Activated CD4-positive, alpha-beta T cell treated with anti-CD3 and anti-CD28 coated beads, Interleukin-2, Interleukin-6, amounts not matched to agents 100 ng/mL and 50 ng/mL, durations not matched to agents 16 hours and 8 hours (primary cell): ENCODE measurements around the gene IKZF5.
A peak's percentile ranks its signal among the peaks of the same experiment; 100 is the strongest.

Experiments used
- DNase-seq: peaks from one replicate; pipeline ENCODE4 v3.0.0-alpha.2; 2020

IKZF5 gene

DNA sequence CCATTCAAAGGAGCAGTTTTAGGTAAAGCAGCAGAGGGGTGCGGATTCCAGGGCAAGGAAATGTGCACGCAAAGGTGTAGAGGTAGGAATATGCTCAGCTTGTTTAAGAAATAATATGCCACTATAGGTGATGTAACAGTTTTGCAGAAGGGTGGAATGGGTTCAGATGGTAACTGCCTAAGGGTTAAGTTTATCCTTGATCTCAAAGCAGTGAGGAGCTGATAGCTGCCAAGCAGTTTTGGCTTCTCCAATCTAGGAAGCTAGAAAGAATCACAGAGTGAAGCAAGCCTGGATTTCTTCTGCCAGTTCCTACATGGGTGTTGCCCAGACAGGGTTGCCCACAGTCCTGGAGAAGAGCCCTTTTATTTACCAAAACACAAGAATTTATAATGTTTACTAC, 6.2 kb upstream of the IKZF5 start:
- no peak for DNase-seq

DNA sequence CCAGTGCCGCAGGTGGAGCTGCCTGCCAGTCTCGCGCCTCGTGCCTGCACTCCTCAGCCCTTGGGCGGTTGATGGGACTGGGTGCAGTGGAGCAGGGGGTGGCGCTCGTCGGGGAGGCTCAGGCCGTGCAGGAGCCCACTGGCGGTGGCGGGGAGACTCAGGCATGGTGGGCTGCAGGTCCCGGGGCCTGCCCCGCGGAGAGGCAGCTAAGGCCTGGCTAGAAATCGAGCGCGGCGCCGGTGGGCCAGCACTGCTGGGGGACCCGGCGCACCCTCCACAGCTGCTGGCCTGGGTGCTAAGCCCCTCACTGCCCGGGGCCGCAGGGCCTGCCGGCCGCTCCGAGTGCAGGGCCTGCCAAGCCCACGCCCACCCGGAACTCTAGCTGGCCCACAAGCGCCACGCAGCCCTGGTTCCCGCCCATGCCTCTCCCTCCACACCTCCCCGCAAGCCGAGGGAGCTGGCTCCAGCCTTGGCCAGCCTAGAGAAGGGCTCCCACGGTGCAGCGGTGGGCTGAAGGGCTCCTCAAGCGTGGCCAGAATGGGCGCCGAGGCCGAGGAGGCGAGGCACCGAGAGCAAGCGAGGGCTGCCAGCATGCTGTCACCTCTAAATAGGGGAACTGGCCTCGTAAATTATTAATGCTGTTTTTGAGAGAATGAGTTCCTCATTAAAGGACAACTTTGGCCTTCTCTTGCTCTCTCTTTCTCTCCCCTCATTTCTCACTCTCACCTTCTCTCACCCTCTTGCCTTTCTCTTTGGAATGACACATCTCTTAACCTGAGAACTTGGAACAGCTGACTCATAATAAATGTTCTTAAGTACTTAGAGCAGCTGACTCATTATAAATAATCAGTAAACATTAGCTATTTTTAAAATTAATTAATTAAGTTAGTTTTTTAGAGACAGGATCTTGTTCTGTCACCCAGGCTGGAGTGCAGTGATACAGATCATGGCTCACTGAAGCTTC, 5.1 kb upstream of the IKZF5 start:
- no peak for DNase-seq

DNA sequence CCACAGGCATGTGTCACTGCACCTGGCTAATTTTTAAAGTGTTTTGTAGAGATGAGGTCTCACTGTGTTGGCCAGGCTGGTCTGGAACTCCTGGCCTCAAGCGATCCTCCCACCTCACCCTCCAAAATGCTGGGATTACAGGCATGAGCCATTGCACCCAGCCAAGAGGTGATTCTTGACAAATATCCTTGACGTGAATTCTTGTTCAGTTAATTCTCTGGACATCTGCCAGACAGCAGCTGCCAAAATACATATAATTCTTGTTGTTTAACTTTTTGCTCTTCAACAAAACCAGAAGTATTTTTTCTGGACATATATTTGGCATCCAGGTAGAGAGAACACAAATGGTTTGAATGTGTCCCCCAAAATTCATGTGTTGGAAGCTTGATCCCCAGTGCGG, 3.4 kb upstream of the IKZF5 start:
- DNase-seq: no peak

DNA sequence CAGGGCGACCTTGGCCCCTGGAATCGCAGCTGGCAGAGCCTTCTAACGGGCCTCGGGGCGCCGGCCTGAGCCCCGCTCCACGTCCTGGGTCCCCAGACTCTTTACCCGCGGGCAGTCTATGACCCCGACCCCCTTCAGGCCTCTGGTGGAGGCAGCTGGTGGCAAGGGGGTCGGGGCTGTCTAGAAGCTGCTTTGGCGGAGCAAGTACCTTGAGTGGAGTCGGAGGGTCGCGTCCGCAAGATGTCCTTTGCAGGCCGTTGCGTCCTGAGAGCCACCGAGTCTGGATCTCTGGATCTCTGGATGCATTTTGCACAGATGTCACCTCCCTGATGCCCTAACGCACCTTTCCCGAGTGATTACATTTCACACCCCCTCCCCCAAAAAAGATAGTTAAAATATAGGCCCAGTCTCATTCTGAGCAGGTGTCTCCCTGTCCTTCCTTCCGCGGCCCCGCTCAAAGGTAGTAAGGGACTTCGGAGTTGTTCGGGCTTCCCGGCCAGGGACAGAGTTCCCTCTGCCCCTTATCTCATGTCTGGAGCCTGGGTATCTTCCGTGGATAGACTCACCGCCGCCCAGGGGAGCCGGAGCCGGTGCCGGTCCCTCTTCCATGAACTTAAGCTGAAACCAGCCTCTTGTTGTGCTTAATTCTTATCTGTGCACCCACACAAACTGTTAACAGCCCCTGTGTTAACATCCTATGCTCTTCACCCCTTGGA, 668 bp upstream of the IKZF5 start:
- peak; percentile 11 for DNase-seq

DNA sequence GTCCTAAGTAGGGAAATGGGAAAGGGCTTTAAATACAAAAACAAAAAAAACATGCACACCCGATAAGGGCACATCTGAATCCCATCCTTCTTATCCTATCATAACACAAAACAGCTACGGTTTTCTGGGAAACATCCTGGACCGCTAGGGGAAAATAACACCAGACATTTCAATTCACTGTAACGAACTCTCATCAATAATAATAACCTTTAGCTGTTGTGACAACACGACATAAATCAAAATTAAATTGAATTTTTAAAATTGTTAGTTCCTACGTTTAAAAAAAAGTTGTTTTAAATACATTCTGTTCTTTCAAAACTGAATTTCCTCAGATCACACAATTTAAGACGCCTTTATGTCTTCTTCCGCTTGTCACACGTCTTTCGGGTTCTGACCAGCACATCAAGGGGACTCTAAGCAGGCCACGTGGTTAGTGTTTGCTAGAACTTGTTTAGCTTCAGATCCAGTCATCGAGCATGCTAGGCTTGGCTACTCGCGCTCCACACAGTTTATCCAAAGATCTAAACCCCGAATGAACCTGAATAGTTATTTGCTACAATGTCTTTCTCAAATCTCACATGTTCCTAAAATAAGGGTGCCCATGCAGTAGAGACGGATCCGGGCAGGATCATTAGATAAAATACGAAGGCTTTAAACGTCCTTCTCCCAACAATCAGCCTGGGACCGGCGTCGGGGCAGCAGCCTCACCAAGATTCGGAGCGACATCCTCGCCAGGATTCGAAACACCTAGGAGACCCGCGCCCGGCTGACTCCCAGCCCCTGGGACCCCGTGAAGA, 839 bp downstream of the IKZF5 start:
- peak; percentile 69 for DNase-seq

DNA sequence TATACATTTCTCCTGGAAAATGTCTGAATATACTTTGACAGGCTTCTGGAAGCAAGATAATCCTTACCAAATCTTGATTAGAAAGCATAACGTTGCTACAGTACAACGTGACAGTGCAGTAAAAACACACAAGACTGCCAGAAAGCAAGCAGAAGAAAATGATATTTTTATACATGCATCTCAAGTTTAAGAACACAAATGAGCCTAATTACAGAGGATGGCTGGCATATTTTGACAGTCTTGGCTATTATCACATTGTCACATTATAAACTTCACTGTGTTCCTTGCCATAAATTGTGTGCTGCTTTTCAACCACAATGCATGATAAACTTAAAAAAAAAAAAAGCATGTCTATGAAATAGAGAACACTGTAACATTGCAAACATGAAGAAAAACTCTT, 4.3 kb downstream of the IKZF5 start:
- DNase-seq: no peak

DNA sequence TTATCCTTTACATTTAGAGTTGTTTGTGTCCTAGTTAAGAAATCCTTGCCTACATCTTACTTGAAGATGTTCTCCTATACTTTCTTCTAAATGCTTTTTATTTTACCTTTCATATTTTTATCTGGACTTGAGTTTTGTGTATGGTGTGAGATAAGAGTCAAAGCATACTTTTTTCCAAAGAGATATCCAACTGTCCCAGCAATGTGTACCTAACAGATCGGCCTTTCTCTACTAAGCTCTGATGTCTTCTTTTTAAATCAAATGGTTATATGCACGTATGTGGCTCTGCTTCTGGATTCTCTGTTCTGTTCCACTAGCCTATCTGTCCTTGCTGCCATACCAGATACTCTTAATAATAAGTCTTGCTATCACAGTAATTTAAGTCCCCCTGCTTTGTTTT, 7.2 kb downstream of the IKZF5 start:
- DNase-seq: no peak

DNA sequence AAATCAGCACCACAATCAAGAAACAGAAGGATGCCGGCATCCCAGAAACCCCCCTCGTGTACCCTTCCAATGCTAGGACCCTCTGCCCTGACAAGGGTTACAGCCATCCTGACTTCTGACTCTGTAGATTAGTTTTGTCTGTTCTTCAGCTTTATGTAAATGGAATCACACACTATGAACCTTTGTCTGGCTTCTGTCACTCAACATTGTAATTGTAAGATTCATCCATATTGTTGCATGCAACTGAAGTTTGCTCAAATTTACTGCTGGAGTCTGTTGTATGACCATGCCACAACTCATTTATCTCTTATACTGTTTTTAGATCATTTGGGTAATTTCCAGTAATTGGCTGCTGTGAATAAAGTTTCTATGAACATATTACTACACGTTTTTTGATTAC, 8.4 kb downstream of the IKZF5 start:
- DNase-seq: no peak

DNA sequence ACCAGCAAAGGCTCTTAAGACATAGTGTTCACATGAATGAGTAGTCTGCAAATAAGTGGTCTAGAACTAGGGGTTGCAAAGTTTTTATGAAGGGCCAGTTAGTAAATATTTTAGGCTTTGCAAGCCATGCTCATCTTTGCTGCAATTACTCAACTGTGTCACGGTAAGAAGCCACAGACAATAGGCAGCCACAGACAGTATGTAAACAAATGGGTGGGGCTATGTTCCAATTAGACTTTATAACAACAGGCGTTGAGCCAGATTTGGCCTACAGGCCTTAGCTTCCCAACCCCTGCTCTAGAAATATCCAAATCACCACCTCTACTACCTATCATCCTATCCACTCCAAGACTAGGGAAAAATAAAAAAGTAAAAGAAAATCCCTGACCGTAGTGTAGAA, 9.2 kb downstream of the IKZF5 start:
- DNase-seq: no peak

DNA sequence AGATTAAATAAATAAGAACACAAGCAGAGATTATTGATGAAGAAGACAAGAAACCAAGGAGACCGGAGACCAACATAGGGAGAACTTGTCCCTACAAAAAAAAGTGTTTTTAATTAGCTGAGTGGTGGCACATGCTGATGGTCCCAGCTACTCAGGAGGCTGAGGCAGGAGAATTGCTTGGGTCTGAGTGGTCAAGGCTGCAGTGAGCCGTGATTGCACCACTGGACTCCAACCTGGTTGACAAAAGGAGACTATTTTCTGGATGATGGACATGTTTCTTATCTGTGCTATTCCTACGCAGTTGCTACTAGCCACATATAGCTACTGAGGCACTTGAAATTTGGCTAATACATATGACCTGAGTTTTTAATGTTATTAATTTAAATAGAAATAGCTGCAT, 9.7 kb downstream of the IKZF5 start:
- no peak for DNase-seq

DNA sequence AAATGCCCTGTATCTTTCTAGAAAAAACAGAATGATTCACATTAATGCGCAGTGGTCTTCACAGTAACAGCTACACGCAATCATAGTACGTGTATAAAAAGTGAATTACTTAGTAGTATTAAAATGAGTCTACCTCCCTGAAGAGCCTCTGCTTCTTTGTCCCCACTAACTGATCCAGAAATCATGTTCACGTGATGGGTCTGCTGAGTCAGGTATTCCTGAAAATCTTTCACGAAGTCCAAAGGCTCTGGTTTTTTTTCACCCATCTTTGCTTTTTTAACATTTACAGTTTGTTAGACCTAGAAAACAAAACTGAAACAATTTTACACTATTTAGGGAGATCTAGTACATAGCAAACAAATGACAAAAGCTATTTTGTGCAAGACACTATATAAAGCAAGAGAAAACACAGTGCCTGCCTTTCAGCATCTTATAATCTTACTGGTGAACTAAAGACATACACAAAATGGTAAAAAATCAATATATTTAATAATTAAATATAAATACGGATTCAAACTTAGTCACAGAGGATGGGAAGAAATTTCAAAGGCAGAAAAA, 10.2 kb downstream of the IKZF5 start:
- no peak for DNase-seq

DNA sequence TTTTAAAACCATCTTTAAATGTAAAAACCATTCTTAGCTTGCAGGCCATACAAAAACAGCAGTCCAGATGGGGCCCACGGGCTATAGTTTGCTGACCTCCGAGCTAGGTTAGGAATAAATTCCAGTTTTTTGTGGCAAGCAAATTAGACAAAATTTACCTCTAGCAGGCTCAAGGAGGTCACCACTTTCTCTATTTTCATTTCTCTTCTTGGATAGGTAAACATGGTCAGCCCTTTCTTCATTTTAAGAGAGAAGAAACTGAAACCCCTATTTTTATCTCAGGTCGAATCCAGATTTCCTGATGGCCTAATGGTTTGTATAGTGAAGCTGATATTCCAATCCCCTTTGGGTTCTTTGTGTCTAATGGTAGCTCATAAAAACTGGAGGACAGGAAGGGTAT, 10.7 kb downstream of the IKZF5 start:
- DNase-seq: no peak

DNA sequence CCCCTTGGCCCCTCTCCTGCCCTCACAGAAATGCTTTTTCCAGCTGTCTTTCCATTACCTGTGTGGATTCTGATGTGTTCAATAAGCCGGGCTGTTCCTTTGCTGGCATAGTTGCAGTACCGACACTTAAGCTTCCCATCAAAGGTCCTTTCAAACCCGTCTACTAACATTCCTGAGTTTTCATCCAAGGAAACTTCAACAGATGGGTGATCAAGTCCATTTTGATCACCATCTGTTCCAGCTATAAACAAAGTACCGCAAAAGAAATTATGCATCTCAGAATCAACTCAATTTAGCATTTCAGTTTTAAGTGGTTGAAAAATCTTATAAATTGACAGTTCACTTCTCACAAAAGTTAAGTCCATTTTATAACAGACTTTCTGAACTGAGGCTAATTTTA, 12.7 kb downstream of the IKZF5 start:
- DNase-seq: no peak

DNA sequence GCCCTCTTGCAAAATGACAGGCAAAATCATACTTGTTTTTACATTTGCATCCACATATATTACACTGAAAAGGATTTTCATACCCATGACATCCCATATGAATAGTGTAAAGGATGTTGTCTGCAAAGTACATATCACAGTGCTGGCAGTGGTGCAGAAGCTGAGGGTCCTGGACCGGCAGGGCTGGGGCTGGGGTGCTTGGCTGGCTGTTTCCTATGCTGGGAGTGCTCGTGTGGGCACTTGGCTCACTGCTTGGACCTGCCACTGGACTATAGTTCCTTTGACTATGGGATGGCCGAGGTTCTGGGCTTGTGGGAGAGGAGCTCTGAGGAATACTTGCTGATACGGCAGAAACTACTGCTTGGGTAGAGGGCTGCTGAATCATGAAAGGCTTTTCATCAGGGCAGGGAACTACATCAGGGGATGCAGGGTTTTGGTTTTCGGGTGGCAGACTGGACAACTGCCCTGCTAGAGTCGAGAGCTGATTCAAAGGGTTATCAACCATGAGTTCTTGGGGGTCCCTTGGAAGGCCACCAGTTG, 14.7 kb downstream of the IKZF5 start:
- no peak for DNase-seq

DNA sequence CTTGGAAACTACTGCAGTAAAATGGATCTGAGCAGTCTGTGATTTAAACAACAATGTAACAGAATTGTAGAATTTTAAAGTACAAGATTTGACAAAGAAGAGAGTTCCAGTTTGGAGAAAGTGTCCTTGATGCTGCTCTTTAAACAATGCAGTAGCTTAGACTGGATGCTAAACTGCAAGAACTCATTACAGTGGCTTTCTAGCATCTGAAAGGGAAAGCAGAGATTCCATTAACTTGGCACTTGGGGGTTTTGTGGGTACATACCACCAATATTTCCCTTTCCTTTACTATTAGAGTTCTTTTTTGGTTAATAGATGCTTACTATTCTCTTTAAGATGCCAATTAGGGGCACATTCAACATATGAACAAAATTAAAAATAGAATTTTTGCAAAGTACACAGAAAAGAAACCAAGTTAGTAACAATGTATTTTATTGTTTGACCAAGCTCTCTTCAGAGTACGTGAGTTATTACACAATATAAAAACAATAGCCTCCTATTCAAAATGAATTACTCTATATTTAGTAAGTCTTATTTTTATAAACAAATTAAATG, 16.5 kb downstream of the IKZF5 start:
- no peak for DNase-seq

DNA sequence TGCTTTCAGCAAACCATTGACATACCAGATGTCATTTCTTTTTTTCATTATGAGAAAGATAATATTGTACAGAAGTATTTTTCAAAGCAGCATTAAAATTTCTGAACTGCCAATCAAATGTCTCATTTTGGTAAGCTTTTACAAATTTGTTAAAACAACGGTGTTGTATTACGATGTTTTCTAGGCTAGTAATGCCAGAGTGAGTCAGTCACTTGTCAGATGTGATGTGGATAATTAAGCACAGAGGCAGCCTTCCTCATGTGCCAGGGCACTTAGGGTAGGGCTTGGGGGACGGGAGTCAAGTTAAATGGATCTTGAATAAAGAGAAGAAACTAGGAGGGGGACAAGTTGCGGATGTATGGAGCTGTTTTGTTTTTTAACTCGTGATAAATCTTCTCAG, 18.3 kb downstream of the IKZF5 start:
- DNase-seq: no peak

DNA sequence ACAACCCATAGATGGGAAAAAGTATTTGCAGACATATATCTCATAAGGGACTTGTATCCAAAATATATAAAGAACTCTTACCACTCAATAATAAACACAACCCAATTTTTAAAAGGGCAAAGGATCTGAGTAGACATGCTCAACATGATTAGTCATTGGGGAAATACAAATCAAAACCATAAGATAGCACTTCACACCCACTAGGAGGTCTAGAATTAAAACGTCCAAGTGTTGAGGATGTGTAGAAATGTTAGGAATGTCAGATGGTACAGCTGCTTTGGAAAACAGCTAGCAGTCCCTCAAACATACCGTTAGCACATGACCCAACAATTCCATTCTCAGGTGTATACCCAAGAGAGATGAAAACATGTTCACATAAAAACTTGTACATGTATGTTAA, 20.1 kb downstream of the IKZF5 start:
- no peak for DNase-seq

DNA sequence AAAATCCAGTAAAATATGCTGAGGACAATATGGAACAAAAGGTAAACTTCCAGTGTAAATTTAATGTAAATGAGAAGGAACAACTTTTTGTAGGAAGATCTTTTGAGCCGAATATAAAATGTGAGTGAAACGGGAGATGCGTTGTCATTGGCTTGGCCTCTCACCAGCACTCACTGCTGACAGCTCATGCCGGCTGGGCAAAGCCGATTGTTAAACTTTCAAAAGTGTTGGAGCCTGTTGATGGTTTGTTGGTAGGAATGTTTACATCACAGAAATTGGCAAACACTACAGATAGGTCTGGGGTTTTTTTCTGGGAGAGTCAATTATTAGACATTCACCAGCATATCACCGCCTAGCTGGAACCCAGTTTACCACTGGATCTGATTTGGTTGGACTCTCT, 22.3 kb downstream of the IKZF5 start:
- DNase-seq: no peak

DNA sequence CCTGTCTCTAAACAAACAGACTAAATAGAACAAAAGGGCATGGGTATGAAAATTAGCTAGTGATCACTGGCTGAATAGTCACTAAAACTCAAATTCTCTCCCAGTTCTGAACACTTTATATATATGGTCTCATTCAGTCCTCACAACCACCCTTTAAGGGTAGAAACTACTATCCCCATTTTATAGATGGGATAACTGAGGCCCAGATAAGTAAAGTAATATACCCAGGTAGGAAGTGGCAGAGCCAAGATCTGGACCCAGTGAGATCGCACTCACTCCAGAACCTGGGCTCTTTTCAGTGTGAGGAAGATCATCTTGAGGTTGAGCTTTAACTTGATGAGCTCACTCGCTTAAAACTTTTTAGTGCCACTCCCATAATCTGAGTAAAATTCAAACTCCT, 23.9 kb downstream of the IKZF5 start:
- no peak for DNase-seq

DNA sequence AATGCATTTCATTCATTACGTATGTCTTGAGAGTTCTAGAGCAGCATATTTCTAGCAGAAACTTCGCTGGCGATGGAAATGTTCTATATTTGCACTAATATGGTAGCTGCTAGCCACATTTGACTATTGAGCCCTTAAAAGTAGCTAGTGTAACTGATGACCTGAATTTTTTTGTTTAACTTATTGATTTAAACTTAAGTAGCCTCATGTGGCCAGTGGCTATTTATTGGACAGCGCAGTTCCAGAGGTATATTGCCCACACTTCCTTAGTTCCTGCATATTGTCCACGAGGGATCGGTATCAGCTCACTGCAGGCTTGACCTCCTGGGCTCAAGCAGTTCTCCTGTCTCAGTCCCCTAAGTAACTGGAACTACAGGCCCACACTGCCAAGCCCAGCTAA, 24.7 kb downstream of the IKZF5 start:
- DNase-seq: no peak

DNA sequence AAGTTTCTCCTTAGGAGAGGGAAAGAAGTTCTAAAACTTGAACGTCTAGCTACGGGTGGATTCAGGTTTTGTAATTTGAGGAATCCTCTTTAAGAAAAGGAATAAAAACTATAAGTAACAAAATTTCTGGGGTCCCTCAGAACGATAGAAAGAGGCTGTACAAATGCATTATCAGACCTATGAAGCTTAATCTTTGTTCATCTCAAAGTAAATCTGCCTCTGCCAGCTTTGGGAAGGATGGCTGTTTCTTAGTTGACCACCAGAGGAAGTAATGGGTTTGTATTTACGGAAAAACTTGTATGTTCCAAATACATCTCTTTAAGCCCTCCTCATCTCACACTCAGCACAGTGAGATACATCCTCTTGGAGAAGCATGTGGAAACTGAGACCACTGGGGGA, 27.5 kb downstream of the IKZF5 start:
- DNase-seq: peak; percentile 19

DNA sequence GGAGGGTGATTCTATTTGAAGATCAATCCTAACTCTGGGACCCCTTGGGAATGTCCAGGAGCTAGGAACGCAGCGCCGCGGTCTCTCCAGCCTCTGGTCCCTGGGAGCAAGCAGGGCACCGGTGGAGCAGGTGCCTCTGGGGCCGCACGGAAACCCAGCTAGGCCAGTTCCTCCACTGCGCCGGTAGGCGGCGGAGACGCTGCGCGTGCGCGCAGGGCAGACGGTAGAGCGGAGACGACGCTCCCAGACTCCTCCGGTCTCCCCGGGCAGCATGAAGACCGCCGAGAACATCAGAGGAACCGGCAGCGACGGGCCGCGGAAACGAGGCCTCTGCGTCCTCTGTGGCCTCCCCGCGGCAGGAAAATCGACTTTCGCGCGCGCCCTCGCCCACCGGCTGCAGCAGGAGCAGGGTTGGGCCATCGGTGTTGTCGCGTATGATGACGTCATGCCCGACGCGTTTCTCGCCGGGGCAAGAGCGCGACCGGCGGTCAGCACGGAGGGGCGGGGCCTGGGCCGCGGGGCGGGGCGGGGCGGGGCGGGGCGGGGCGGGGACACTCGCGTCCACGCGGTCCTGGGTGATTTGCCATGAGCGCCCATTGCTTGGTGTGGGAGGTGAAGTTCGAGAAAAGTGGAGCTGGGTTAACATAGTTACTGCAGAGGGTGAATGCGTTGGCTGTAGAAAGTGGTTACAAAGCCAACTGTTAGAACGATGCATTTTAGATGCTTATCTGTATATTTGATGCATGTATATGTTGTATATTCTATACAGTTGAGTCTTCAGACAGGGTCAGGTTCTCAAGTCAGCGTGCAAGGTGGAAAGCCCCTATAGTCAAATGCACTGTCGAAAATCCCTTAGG, 28.2 kb downstream of the IKZF5 start, which contains the start of gene PSTK:
Gene PSTK, plus strand, starts transcription at position 193 of the 857 bp plus-strand sequence. Its CDS starts 79 bp downstream, at position 272.
- peak; percentile 94 for DNase-seq
